ENCODE results near the gene PNPLA5. TPM values are rescaled to one million over a fixed set of nuclear protein-coding genes. Genes with fewer than 3 reads are reported as not detected.

Gene PNPLA5
- total and polyA plus RNA-seq, 2 of the 13 experiments (the other 11 are each of a cell fraction or from before 2014, with no cell fraction given): not detected

- TF ChIP-seq HMG20B (CRISPR knock-in tag; conservative IDR thresholded peaks at IDR 0.05) (no peak), TBX2 (CRISPR knock-in tag; IDR thresholded peaks at IDR 0.05; ENCODE audit: borderline replicate concordance) (peak; percentile 40; the same call in 1 of the 2 replicates), THRA (CRISPR knock-in tag; IDR thresholded peaks at IDR 0.05; ENCODE audit: borderline replicate concordance) (peak; percentile 94; the same call in 1 of the 2 replicates), MED1 (CRISPR knock-in tag; IDR thresholded peaks at IDR 0.05) (peak; percentile 68), SKIL (CRISPR knock-in tag; IDR thresholded peaks at IDR 0.05; ENCODE audit: borderline replicate concordance) (peak; percentile 87), ZNF205 (CRISPR knock-in tag; IDR thresholded peaks at IDR 0.05) (no peak), NONO (IDR thresholded peaks at IDR 0.05) (no peak), NONO (CRISPR knock-in tag; conservative IDR thresholded peaks at IDR 0.05) (peak; percentile 46; the same call in 1 of the 2 replicates), SOX13 (IDR thresholded peaks at IDR 0.05) (no peak), SOX13 (CRISPR knock-in tag; conservative IDR thresholded peaks at IDR 0.05 in 1 of 2, IDR thresholded peaks at IDR 0.05 in 1 of 2) (peak in 1 of 2 experiments; percentile 57; a peak in 2 of 4 replicates), ZNF264 (CRISPR knock-in tag; IDR thresholded peaks at IDR 0.05) (peak; percentile 79), CBX5 (CRISPR knock-in tag; IDR thresholded peaks at IDR 0.05; ENCODE audit: borderline replicate concordance) (no peak), ESRRA (CRISPR knock-in tag; IDR thresholded peaks at IDR 0.05; ENCODE audit: low read depth) (peak; percentile 82; the same call in 1 of the 2 replicates), HDAC2 (CRISPR knock-in tag; IDR thresholded peaks at IDR 0.05) (peak; percentile 23; the same call in 1 of the 2 replicates), ZMYM2 (CRISPR knock-in tag; IDR thresholded peaks at IDR 0.05) (peak; percentile 68; the same call in 1 of the 2 replicates), TARDBP (CRISPR knock-in tag; IDR thresholded peaks at IDR 0.05) (0 out of 2 replicates have a peak, but pooled peaks have one; percentile 55), NR2C2 (CRISPR knock-in tag; IDR thresholded peaks at IDR 0.05; ENCODE audit: borderline replicate concordance) (peak; percentile 61), HMG20A (CRISPR knock-in tag; IDR thresholded peaks at IDR 0.05; ENCODE audit: borderline replicate concordance) (0 out of 2 replicates have a peak, but pooled peaks have one; percentile 26), HNRNPL (IDR thresholded peaks at IDR 0.05; ENCODE audit: low read depth, low read length) (no peak), POLR2G (IDR thresholded peaks at IDR 0.05; ENCODE audit: low read depth, low read length) (no peak)
These were observed 36.7 kb upstream of the PNPLA5 start (continued) for GRCh38 chr22:43928468-43928867.

Data from HepG2 (cell line).